Stimulated activated CD8-positive, alpha-beta memory T cell treated with anti-CD3 and anti-CD28 coated beads, Interleukin-4, amount 100 ng/mL, for 1 hour (primary cell): ENCODE results near the gene ADAMTSL5.

Source experiments
- DNase-seq, 2 donors: peaks; one replicate each; pipeline ENCODE4 v3.0.0-alpha.2; 2020; ENCODE audit warnings: low read depth in 2 of 2, low spot score in 1 of 2

The ADAMTSL5 gene

DNA sequence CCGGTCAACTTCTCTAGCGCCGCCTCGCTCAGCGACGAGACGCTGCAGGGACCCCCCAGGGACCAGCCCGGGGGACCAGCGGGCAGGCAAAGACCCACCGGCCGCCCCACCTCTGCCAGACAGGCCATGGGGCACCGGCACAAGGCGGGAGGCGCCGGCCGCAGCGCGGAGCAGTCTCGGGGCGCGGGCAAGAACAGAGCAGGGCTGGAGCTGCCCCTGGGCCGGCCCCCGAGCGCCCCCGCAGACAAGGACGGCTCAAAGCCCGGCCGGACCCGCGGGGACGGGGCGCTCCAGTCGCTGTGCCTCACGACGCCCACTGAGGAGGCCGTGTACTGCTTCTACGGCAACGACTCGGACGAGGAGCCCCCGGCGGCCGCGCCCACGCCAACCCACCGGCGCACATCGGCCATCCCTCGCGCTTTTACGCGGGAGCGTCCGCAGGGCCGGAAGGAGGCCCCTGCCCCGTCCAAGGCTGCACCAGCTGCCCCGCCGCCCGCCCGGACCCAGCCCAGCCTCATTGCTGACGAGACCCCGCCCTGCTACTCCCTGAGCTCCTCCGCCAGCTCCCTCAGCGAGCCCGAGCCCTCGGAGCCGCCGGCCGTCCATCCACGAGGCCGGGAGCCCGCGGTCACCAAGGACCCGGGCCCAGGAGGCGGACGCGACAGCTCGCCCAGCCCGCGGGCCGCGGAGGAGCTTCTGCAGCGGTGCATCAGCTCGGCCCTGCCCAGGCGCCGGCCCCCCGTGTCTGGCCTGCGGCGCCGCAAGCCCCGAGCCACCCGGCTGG lies 45.1 kb downstream of the ADAMTSL5 start:
- no peak for DNase-seq

DNA sequence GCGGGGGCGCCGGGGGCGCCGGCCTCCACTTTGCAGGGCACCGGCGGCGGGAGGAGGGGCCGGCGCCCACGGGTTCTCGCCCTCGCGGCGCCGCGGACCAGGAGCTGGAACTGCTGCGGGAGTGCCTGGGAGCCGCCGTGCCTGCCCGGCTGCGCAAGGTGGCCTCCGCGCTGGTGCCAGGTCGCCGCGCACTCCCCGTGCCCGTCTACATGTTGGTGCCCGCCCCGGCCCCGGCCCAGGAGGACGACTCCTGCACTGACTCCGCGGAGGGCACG lies 45.7 kb downstream of the ADAMTSL5 start:
- no peak for DNase-seq

DNA sequence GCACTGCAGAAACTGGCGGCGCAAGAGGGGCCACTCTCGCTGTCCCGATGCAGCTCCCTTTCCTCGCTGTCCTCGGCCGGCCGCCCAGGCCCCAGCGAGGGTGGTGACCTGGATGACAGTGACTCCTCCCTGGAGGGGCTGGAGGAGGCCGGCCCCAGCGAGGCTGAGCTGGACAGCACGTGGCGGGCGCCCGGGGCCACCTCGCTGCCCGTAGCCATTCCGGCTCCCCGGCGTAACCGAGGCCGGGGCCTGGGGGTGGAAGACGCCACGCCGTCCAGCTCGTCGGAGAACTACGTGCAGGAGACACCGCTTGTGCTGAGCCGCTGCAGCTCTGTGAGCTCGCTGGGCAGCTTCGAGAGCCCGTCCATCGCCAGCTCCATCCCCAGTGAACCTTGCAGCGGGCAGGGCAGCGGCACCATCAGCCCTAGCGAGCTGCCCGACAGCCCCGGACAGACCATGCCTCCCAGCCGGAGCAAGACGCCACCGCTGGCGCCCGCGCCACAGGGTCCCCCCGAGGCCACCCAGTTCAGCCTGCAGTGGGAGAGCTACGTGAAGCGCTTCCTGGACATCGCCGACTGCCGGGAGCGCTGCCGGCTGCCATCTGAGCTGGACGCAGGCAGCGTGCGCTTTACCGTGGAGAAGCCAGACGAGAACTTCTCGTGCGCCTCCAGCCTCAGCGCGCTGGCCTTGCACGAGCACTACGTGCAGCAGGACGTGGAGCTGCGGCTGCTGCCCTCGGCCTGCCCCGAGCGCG lies 46.2 kb downstream of the ADAMTSL5 start:
- no peak for DNase-seq

DNA sequence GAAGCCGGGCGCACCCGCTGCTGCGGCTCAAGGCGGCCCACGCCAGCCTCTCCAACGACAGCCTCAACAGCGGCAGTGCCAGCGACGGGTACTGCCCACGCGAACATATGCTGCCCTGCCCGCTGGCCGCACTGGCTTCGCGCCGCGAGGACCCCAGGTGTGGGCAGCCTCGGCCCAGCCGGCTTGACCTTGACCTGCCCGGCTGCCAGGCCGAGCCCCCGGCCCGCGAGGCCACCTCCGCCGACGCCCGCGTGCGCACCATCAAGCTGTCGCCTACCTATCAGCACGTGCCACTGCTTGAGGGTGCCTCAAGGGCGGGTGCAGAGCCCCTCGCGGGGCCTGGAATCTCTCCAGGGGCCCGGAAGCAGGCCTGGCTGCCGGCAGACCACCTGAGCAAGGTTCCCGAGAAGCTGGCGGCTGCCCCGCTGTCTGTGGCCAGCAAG lies 46.8 kb downstream of the ADAMTSL5 start:
- no peak for DNase-seq

DNA sequence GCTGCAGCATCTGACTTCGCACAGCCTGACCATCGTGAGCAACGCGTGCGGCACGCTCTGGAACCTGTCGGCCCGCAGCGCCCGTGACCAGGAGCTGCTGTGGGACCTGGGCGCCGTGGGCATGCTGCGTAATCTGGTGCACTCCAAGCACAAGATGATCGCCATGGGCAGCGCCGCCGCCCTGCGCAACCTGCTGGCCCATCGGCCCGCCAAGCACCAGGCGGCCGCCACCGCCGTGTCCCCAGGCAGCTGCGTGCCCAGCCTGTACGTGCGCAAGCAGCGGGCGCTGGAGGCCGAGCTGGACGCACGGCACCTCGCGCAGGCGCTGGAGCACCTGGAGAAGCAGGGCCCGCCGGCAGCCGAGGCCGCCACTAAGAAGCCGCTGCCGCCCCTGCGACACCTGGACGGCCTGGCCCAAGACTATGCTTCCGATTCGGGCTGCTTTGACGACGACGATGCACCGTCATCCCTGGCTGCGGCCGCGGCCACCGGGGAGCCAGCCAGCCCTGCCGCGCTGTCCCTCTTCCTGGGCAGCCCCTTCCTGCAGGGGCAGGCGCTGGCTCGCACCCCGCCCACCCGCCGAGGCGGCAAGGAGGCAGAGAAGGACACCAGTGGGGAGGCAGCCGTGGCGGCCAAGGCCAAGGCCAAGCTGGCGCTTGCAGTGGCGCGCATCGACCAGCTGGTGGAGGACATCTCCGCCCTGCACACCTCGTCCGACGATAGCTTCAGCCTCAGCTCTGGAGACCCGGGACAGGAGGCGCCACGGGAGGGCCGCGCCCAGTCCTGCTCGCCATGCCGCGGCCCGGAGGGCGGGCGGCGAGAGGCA lies 47.4 kb downstream of the ADAMTSL5 start:
- no peak for DNase-seq

DNA sequence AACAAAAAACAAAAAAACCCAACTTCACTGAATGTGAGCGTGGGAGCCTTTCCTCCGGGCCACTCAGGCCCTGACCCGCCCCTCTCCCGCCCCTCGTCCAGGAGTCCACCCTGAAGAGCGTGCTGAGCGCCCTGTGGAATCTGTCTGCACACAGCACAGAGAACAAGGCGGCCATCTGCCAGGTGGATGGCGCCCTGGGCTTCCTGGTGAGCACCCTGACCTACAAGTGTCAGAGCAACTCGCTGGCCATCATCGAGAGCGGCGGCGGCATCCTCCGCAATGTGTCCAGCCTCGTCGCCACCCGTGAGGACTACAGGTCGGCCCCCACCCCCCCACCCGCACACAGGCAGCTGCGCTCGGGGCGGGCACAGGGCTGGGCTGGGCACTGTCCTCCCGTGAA lies 51.0 kb downstream of the ADAMTSL5 start:
- no peak for DNase-seq

DNA sequence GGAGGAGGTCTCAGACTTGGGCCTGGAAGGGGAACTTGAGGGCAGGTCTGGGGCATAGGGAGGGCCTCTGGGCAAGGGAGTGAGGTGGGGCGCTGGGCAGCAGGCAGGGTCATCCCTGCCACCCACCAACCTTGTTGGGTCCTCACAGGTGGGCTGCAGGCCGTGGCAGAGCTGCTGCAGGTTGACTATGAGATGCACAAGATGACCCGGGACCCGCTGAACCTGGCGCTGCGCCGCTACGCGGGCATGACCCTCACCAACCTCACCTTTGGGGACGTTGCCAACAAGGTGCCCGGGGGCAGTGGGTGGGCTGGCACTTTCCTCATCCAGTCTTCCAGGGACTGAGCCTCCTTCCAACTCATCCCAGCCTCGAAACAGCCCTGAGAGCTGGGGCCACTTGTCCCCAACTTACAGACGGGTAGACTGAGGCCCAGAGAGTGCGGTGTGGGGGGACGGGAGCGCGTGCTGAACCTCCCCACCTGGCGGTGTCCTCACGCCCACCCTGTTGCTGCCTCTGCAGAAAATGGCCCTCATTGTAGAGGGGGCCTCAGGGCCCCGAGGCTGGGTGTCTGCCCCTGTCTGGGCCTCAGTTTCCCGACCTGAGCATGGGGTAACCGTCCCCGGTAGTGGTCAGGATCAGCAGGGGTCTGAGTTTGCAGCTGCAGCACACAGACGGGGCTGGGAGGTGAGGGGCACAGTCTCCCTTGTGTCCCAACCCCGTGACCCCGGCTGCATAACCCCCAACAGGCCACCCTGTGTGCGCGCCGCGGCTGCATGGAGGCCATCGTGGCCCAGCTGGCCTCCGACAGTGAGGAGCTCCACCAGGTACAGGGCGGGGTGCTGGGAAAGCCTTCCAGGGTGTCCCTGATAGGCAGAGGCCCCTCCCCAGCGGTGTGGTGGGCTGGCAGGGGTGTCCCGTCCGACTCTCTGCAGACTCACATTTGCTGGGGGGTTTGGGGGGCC lies 52.5 kb downstream of the ADAMTSL5 start:
- DNase-seq, result no peak

DNA sequence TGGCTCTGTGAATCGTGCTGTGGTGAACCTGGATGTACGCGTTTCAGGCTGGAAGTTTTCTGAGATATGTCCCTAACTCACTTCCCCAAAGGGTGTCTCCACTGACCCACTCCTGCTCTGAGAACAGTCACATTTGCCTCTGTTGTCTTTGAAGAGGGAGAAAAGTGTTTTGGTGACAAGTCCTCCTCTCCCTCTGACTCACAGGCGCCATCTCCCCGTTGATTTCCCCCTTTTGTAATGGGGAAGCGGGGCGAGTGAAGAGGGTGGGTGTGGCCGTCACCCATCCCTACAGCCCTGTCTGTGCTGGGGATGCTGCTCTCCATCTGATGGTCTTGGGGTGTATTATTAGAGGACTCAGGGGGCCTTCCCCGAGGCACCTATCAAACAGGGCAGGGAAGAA lies 53.3 kb downstream of the ADAMTSL5 start:
- DNase-seq, result no peak

DNA sequence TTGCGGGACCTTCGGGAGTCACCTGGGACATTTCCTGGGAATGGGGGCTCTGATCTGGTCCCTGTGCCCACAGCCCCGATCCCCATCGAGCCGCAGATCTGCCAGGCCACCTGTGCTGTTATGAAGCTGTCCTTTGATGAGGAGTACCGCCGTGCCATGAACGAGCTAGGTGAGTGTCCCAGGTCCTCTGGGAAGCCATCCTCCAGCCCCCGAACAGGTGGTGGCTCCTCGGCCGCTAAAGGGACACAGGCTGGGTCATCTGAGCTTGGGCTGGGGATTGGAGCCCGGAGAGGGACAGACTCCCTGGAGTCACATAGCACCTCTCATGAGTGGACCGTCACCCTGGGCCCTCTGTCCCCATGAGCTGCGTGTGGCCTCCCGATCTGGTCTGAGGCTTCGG lies 54.9 kb downstream of the ADAMTSL5 start:
- DNase-seq, result no peak

DNA sequence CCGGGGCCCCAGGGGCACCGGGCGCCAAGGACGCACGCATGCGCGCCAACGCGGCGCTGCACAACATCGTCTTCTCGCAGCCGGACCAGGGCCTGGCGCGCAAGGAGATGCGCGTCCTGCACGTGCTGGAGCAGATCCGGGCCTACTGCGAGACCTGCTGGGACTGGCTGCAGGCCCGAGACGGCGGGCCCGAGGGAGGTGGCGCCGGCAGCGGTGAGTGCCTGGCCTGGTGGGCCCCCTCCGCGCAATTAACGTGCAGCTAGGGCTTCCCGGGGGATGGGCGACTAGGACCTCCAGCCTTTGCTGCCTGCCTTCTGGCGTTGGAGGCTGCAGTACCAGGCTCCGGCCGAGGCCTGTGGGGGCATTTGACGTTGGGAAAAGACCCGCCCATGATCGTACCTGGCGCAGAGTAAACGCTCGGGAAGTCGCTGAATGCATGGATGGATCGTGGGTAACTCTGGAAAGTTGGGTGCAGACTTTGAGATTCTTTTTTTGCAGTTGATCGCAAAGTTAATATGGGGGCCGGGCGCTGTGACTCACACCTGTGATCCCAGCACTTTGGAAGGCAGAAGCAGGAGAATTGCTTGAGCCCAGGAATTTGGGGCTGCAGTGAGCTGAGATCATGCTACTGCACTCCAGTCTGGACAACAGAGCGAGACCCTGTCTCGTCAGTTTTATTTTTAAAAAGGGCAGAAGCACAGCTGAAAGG lies 55.6 kb downstream of the ADAMTSL5 start:
- no peak for DNase-seq

DNA sequence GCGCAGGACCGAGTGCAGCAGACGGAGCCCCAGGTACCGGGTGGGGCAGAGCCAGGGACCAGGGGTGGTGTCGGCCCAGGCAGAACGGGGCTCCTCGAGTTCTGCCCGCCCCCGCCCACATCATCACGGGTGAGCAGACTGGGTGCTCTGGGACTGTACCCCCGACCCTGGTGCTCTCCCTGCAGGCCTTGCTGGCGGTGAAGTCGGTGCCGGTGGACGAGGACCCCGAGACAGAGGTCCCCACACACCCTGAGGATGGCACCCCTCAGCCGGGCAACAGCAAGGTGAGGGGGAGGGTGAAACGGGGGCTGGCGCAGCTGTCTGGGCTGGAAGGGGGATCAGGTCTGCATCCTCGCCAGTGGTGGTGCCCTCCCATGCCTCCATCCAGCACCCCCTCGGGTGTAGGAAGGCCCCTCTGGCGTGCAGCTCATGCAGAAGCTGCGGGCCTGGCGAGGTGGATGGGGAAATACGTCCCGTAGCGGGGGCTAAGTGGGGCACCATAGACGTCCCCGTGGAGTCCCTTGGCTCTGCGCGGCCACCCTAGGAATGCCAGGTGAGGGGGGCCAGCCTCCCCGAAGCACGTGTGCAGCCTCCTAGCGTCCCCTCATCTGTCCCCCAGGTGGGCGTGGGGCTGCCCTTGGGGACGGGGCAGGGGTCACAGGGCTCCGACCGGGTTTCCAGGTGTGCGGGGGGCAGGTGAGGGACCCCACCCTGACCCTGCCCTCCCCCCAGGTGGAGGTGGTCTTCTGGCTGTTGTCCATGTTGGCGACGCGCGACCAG lies 56.5 kb downstream of the ADAMTSL5 start:
- no peak for DNase-seq

DNA sequence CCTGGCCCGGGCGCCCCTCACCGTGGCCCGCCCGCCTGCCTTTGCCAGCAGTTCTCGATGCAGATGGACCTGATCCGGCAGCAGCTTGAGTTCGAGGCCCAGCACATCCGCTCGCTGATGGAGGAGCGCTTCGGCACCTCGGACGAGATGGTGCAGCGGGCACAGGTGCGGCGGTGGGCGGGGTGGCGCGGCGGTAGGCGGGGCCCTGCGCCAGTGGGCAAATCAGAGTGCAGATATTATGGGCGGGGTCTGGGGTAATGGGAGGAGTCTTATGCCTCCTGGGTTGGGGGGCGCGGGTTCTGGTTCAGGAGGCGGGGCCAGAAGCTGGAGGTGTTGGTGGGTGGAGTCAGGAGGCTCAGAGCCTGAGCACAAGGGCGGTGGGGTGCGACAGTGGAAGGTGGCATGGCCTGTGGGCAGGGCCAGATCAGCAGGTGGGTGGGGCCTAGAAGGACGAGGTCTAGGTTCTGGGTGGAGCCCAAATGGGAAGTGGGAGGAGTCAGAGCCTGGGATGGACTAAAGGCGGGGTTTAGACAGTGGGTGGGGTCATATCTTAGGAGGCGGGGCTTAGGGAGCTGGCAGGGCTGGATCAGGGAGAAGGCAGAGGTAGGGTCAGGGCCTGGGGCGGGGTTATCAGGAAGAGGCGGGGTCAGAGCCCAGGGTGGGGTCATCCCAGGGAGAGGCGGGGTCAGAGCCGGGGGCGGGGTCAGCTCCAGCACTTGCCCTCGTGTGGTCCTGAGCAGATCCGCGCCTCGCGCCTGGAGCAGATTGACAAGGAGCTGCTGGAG lies 57.3 kb downstream of the ADAMTSL5 start:
- DNase-seq, result no peak
